Colon (tissue), 2 donors: ENCODE data around the gene ZEB2.

Experiments
- FAIRE-seq: peaks from 2 replicates; lab custom pipeline; 2012; peaks lifted over from hg19 to GRCh38; lab: Jason Lieb, UNC
- donor health status: control.
- donor health status: control.

The ZEB2 gene

GRCh38 chr2:144495227-144496091 is 24.5 kb downstream of the ZEB2 start:
- FAIRE-seq, result no peak

DNA sequence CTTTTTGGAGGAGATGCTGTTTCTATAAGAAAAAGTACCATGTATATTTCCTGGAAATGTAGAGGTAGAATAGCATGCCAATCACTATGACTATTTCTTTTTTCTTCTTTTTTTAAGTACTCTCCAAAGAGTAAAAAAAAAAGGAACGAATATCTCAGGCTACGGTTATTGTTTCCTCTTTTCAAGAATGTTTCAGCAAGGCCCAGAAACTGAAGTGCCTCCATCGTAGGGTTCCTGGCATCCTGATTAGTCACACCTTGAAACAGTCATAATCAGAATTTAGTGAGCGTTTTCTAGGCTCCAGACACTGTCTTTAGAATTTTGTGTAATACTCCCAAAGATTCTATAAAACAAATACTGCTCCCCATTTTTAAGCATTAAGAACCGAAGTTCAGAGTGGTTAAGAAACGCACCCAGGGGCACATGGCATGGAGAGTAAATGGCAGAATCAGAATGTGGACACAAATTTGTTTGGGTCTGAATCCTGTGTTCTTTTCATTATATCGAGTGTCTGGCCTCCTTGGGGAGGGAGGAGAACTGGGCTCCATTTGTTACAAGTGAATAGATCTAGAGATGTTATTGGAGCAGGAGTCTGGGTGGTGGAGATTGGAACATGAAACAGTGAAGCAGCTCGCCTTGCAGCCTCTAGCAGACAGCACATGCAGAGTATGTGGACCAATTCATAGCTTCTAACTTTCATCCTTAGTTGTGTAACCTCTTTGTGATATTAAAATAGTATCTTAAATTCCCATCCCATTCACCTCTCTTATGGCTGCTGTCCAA is 26.7 kb downstream of the ZEB2 start:
- no peak for FAIRE-seq

DNA sequence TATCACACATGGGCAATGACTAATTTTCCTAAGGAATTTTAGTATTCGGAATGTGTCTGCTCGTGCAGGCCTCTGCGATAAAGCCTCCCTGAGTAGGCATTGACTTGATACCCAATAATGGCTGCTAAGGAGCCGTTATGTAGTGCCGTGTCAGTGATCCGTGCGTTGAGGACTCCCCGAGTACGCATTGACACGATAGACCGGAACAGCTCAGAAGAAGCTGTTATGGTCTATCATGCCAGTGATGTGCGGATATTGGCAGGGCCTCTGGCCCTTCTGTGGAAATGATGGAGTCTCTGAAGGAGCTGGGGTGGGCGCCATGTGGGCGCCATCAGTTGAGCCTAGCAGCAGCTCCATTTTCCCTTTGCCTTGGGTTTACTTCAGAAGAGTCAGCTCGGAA is 29.1 kb downstream of the ZEB2 start:
- FAIRE-seq, result no peak

DNA sequence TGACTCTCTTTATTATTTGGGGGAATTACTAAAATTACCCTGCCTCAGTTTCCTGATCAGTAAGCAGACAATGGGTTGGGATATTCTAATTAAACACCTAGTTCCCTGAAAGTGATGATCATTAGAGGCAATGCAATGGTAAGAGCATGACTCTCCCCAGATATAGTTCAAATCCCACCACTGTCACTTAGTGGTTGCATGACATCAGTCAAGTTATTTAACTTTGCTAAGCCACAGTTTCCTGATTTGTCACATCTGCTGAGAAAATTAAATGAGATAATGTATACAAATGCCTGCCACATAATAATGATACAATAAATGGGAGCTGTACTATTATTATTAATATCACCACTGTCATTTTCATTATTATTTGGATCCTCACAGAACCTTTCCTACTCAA is 29.9 kb downstream of the ZEB2 start:
- FAIRE-seq, result no peak

DNA sequence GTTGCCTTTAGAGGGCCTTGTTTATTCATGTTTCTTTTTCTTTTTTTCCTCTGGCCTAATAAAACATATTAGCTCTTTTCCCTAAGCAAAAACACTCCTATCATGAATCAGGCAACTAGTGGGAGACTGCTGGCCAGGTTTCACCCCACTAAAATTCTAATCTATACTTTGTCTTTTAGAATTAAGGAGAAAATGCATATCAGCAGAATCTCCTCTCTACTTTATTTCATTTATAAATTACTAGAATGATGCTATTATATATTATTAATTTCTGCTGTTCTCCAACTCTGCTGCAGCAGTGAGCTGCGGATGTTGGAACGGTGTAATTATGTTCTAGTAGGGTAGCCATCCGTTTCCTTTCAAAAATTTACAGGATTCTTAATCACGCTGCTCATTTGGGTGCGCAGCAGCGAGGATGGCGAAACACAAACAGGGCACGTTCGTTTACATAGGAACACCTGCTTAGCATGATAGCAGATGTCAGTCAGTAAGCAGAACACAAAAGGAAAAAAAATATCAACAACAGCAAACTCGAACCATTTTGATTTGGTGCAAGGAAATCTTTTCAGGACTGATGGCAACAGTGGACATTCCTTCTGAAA is 30.5 kb downstream of the ZEB2 start:
- no peak for FAIRE-seq

DNA sequence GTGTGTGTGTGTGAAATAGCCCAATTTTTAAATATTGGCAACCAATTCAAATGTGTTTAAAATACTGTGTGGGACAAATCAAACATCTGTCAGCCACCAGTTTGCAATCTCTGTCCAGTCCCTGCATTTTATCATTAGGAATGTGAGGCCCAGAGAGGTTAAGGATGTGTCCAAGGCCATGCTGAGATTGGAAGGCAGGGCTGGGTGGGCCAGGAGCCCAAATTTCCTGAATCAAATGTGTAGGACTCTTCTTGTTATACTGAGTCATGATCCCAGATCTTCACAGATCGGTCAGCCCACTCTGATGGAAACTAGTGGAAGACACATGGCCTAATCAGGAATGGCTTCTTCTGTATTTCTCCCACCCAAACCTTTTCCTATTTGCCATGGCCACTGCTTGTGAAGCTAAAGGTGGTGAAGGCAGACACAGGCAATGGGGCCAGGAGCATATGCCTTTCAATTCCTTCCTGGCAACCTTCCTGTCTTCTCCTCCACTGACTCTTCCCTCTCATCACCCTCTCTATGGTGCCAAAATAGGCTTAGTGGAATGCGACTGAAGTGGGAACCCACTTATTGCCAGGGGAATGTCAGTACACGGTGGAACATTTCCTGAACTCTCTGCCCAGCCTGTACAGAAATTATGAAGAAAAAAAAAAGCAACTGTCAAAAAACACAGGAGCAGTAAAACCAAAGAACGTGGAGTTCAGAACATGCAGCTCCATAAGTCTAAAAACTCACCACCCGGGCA is 35.5 kb downstream of the ZEB2 start:
- FAIRE-seq, result no peak

- FAIRE-seq, result no peak
Measured at GRCh38 chr2:144481666-144482065, 38.3 kb downstream of the ZEB2 start.

DNA sequence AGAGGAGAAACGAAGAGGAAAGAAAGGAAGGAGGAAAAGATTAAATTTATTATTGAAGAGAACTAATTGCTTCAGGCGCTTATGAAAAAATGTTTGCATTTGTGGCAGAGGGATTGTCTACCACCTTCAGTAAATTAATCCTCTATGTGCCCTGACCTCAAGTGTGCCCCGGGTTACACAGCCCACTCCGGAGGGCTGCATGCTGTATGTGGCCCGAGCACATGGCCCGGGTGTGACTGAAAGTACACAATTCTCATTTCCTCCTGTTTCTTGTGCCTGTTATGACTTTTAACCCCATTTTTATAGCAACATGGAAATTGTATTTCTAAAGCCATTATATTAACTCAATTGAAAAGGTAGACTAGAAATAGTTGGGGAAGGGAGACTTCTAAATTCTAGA is 38.8 kb downstream of the ZEB2 start:
- FAIRE-seq, result no peak

- no peak for FAIRE-seq
Measured at GRCh38 chr2:144480285-144480684, 39.6 kb downstream of the ZEB2 start.

DNA sequence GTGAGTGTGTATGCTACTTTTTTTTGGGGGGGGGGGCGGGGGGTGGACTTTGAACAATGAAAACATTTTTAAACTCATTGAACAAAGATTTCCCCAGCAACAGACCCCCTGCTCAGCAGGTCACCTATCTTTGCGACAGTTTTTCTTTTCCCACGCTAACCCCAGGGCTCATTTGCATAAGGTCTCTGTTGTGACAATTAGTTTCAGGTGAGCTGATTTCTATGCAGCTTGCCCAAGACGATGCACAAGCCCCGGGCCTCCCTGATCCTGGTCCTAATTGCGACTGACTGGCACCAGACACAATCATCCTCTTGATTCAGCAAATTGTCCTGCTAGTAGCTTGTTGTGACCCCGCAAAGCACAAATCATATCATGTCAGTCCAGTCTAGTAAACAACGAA is 40.3 kb downstream of the ZEB2 start:
- no peak for FAIRE-seq

- no peak for FAIRE-seq
Measured at GRCh38 chr2:144479138-144479537, 40.8 kb downstream of the ZEB2 start.

- no peak for FAIRE-seq
Measured at GRCh38 chr2:144477957-144478311, 42.0 kb downstream of the ZEB2 start.

- FAIRE-seq, result no peak
Measured at GRCh38 chr2:144477281-144477956, 42.5 kb downstream of the ZEB2 start.

DNA sequence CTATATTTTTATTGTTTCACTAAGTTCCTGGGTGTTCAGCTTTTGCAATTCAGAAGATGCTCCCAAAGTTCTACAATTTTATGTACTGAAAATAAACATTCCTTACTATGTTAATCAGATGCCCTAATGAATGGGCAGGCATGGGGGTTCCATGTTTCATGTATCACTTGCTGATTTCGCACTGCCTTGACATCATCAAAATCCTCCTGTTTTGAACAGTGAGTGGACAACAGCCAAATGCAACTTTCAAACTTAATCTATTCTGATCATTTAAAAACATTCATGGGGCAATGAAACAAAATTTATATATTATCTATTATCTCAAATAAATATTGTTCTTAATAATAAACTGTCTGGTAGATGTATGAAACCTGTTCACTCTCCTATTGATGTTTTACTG is 43.2 kb downstream of the ZEB2 start:
- FAIRE-seq, result no peak

DNA sequence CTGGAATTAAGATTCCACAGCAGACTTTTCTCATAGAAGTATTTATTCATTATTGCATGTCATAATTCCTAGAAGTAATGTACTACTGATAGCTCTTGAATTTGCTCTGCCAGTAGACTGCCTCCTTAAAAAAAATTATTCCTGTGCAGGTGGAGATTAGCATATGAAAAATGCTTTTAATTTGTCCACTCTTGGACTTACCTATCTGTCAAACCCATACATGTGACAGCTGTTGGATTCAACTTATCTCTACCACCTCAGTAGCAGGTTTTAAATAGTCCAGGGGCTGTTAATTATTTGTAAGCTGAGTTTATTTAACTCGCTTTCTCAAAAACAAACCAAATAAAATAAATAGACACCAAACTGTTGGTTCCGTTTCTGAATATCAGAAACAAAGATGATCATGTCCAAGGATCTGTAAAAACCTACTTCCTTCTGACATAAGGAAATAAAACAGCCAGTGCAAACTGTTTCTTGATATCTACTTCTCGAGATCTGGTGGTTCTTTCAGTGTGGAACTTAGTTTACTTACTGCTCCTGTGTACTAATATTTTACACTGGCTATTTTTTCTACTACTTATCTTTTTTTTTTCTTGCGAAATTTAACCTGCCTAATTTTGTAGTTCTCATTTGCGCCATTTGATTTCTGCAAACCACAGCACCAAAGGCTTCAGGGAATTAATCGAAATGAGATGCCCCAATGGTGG is 44.2 kb downstream of the ZEB2 start:
- no peak for FAIRE-seq

DNA sequence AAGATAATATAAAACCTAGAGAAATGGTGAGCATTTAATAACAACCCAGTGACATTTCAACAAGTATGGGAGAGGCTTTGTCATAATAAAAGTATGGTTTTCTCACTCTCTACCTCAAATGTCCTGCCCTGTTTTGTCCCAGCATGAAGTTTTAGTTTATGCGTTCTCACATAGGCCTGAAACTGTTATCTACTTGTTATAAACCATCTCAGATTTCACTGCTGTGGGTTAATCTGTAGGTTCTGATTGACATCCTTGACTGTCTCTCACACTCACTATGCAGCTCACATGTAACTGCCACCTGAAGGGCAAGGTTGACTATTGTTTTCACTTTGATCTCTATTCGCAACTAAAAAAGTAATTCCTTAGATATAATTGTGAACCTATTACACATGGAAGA is 44.9 kb downstream of the ZEB2 start:
- FAIRE-seq, result no peak

- FAIRE-seq, result no peak
Measured at GRCh38 chr2:144474017-144474416, 45.9 kb downstream of the ZEB2 start.

DNA sequence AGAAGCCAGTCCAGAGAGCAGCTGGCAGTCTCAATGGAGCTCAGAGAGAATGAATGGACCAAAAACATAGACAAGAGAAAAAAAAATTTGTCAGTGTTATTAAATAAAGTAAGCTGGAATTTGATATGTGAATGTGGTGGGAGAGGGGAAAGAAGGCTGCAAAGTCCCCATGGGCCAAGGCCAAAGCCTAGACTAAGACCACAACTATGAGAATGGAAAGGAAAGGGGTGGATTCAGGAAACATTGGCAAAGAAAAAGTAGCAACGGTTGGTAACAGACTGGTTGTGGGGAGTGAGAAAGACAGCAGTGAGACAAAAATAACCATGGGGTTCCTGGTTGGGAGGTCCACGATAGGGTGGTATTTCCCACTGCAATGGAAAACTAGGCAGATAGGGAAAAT is 47.0 kb downstream of the ZEB2 start:
- no peak for FAIRE-seq

DNA sequence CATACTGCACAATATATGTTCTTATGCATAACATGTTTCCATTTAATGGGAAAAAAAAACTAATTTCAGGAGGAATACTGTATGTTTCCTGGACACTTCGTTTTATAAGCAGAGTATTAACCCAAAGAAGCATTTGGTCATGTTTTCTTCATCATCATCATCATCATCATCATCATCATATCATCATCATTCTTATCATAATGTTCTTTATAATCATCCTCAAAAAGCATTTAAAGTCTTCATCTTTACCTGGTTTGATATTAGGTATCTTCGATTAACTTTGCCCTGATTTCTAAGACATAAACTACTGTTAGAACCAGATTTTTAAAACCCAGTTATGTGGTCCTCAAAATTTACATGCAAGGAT is 47.9 kb downstream of the ZEB2 start:
- FAIRE-seq, result no peak

- no peak for FAIRE-seq
Measured at GRCh38 chr2:144471305-144472045, 48.4 kb downstream of the ZEB2 start.

- FAIRE-seq, result no peak
Measured at GRCh38 chr2:144470816-144471215, 49.1 kb downstream of the ZEB2 start.
